Measurements from ENCODE around the gene EFCAB6.

- TF ChIP-seq CTCF (IDR thresholded peaks at IDR 0.05) (no peak), POLR2AphosphoS5 (IDR thresholded peaks at IDR 0.05) (no peak)
Measured at GRCh38 chr22:43491177-43491576, 320.9 kb downstream of the EFCAB6 start.

Measured in gastroesophageal sphincter (tissue), 3 donors.